Suppressor macrophage treated with lipopolysaccharide for 1 hour (primary cell): ENCODE data around the gene CELA2A.
A peak's percentile ranks its signal among the peaks of the same experiment; 100 is the strongest.
"Not testable (repeated sequence)": the region's sequence is repeated elsewhere in the genome, so short reads cannot be mapped to it uniquely, and the experiment has no call there.

Experiments used
- DNase-seq, 3 donors: peaks; one replicate each; pipeline ENCODE4 v3.0.0-alpha.2; 2020 to 2022

The CELA2A gene

DNA sequence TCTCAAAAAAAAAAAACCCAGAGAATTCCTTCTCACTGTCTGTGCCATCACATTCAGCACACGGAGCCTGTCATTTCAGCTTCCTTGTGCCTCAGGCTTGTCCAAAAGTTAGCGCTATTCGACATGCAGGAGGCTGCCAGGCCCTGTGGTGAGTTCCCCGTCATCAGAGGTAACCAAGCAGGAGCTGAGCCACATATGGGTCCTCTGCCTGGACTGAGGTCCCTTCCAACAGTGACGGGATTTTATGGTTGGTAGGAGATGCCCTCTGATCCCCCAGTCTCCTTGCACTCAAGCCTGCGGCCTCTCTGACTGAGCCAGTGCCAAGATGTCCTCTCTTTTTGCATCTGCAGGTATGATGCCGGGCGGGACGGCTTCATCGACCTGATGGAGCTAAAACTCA lies 31.0 kb upstream of the CELA2A start:
- no peak for DNase-seq

DNA sequence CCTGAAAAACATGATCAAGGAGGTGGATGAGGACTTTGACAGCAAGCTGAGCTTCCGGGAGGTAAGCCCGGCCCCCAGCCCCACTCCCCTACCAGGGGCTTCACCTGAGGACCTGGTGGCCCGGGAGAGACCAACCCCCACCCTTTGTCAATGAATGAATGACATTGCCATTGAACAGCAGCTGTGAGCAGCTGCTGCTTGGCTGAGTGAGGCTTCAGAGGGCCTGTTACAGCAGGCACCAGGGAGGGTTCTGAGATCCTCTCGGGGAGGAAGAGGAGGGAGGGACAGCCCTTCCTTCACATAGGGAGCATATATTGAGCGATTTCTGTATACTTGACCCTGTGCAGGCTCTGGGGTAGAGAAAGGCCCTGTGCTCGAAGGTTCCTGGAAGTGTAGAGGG lies 30.6 kb upstream of the CELA2A start:
- DNase-seq, result no peak

DNA sequence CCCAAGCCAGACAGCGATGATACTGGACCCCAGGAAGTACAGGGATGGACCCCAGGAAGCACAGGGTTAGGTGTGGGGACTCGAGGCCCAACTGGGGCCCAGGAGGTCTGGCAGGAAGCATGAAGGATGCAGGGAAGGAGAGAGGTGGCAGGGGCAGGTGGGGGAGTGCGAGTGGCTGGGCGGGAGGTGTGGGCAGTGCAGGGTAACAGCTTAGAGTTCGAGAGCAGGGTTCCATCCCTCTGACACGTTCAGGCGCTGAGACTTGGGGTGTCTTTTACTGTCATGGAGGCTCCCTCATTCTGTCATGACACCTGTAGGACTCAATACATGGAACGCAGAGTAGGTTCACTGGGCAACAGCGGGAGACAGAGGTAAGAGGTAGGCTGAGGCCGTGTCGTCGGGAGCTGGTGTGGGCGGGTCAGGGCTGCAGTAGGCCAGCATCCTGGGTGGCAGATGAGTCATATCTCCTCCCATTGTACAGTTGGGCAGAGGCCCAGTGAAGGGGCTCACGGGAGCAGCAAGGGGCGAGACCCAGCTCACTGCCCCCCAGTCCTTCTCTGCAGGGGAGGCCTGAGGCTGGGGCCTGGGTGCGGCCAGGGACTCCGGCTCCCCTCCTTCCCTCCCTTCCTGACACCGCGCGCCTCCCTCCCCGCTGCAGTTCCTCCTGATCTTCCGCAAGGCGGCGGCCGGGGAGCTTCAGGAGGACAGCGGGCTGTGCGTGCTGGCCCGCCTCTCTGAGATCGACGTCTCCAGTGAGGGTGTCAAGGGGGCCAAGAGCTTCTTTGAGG lies 29.8 kb upstream of the CELA2A start:
- peak; percentile 40 to 54 (median 46) for DNase-seq

DNA sequence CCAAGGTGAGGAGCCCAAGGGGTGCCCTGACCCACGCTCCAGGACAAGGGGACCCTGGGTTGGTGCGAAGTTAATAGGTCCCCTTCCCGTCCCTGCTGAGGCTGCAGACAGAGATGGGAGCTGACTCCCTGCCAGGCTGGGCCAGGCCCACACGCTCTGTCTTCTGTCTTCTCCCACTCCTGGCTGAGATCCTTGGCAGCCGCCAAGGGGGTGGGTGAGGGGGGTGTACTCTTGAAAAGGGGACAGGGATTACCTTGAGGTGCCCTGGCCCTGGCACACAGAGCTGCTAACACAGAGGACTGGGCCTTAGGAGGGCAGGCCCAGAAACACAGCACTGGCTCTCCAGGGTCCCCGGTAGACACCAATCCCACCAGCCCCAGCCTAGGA lies 29.3 kb upstream of the CELA2A start:
- DNase-seq, result no peak

DNA sequence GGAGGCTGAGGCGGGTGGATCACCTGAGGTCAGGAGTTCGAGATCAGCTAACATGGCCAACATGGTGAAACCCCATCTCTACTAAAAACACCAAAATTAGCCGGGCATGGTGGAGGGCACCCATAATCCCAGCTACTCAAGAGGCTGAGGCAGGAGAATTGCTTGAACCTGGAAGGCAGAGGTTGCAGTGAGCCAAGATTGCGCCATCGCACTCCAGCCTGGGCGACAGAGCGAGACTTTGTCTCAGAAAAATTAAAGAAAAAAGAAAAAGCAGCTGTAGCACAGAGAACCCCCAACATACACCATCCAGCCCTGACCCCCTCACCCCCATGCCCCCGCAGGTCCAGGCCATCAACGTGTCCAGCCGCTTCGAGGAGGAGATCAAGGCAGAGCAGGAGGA lies 28.3 kb upstream of the CELA2A start:
- not testable (repeated sequence) for DNase-seq

DNA sequence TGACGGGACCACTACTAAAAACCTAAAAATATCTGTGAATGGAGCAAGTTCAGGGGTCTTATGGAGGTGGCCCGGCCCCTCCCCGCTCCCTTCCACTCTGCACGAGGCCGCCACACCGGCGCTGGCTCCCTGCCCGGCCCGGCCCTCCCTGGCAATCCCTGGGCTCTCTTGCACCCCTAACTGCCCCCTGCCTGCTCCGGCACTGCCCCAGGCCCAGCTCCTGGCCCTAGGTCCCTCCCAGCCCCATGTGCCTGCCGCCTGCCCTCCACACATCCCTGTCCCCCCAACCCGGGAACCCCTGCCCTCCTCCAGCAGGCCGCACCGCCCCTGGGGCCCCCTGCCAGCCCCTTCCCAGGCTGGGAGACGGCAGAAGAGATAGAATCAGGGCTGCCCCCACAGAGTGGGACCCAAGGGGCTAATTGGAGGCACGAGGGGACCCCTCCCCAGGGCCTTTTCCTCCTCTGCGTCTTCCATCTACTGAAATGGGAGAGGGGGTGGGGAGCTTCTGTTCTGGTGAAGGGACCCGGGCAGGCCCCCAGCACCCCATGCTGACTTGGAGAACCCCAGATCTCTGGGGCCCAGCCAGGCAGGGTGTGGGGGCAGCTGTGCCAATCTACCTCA lies 27.6 kb upstream of the CELA2A start:
- DNase-seq, result no peak

DNA sequence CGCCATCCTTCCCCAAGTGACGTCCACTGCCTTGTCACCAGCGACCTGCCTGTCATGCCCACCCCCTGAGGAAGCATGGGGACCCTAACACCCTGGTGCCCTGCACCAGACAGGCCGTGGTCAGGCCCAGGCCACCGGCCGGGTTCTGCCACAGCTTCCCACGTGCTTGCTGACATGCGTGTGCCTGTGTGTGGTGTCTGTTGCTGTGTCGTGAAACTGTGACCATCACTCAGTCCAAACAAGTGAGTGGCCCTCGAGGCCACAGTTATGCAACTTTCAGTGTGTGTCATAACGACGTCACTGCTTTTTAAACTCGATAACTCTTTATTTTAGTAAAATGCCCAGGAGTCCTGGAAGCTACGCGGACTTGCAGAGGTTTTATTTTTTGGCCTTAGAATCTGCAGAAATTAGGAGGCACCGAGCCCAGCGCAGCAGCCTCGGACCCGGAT lies 26.8 kb upstream of the CELA2A start:
- peak; percentile 83 to 94 (median 92) for DNase-seq

DNA sequence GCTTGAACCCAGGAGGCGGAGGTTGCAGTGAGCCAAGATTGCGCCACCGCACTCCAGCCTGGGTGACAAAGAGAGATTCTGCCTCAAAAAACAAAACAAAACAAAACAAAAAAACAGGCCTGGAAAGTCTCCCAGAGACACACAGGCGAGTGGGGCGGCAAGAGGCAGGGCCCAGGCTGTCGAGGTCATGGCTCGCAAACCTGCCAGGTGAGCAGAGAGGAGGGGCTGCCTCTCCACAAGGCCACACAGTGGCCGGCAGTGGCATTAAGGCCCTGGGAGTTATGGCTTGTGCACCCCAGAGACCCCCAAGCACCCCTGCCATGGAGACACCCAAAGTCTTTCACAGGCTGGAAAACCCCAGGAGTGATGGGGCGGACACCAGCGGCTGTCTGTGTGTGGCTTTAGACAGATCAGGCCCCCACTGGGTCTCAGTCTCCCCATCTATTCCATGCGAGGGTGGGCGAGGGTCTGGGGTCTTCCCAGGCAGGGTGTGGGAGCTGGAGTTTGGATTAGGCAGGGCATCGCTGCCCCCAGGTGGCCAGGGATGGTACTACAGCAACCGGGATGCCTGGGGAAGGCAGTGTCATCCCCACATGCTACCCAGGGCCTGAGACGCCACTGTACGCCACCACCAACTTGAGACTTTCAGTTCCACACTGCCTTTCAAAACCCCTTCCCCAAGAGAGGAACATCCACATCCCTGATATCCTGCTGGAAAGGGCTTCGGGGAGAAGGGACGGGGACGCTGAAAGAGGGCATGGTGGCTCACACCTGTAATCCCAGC lies 25.6 kb upstream of the CELA2A start:
- DNase-seq, result peak; percentile 76 to 82 (median 79)

DNA sequence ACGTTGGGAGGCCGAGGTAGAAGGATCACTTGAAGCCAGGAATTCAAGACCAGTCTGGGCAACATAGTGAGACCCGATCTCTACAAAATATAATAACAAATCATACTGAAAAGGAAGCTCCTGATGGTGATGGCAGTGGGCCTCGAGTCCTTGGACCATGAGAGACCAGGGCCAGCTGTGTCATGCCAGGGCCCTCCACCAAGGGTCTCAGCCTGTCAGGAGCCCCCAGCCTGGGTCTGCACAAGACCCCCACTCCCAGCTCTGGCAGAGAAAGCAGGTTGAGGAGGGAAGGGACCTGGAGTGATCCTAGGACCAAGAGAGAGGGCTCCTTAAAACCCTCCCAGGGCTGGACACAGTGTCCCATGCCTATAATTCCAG lies 25.0 kb upstream of the CELA2A start:
- DNase-seq, result no peak

DNA sequence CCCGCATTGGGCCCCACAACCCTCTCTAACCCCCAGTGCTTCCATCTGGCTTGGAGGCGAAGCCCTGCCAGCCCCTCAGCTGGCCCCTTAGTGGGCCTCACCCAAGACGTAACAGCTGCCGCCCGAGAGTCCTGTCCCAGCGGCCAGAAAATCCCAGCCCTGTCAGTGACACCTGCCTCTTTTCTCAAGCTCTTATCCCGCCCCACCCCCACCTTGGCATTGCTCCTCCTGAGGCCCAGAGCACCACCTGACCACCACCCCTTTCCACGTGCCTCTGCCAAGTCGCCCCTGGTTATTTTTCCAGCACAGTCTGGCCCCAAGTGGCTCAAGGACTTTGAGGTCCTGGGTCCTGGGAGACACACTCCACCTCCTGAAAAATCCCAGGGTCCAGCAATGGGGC lies 24.2 kb upstream of the CELA2A start:
- DNase-seq, result no peak

DNA sequence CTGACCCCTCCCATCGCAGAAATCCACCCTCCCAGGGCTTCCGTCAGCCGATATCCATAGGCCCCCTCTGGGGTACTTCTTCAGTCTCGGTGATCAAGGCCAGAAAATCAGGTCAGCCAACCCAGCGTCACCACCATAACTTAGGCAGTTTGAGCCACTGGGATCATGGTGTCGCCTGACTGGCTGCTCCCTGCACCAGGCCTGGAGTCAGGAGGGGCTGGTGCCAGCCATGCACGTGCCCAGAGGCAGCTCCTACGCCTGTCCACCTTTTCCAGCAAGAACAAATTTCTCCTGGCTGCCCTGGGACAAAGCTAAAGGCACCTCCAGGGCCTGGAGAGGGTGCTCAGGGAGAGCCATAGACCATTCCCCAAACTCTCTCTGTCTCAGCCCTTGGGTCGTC lies 23.1 kb upstream of the CELA2A start:
- DNase-seq, result no peak

DNA sequence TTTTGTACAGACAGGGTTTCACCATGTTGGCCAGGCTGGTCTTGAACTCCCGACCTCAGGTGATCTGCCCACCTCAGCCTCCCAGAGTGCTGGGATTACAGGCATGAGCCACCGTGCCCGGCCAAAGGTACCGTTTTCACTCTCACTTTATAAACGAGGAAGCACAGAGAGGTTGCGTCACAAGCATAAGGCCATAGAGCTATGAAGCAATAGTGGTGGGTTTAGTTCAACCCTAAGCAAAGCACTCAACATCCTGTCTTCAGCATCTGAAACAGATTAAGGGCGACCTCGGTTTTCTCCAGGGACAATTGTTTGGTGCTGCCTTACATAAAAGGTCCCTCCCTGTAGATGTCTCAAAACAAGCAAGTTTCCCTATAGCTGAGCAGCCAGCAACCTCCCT lies 21.8 kb upstream of the CELA2A start:
- peak; percentile 75 to 86 (median 85) for DNase-seq

DNA sequence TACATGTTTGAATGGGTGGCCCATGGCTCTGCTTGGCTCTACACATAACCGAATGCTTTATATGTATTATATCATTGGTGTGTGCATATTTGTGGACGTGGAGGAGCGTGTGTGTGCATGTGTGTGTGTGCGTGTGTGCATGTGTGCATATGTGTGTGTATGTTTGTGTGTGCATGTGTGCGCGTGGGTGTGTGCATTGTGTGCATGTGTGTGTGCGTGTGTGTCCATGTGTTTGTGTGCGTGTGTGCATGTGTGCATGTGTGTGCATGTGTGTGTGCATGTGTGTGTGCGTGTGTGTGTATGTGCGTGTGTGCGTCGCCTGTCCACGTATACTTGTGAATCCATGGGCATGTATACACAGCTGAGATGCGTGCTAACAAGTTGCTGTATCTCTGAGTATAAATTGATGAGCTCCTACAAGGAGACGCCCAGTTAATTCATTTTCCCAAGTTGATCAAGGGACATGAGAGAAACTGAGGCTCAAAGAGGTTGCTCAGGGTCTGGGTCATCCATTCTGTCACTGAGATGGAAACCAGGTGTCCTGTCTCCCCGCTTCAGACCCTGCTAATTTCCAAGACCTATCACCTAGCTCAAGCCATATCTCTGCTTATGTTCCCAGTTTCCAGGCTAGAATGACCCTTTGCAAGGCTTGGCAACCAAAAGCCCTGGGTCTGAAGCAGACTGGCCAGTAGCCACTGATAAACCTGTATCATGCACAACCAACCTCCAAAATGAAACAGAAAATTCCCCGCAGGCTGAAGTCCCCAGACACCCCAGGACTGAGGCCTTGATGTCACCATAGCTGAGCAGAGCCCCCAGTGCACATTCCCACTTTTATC lies 21.1 kb upstream of the CELA2A start:
- no peak for DNase-seq

DNA sequence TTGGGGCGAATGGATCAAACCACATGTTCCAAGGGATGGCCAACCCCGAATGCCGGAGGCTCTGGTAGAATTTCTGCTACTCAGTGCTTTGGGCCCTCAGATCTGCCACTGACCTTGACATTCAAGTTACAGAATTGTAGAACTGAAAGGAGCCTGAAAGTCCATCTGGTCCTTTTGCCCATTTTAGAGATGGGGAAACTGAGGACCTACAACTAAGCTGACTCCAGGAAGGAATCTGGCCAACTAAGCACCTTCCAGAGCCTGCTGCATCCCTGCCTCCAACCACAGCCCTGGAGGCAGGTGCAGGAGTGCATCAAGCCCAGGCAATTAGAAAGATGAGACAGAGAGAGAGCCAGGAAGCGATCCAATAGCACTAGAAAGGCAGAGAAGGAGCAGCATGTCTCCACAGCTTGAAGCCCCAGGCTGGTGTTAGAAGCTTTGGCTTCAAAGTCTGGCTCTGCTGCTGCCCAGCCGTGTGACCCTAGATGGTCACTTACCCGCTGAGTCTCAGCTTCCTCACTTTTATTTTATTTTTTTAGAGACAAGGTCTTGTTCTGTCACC lies 19.6 kb upstream of the CELA2A start:
- DNase-seq, result no peak

DNA sequence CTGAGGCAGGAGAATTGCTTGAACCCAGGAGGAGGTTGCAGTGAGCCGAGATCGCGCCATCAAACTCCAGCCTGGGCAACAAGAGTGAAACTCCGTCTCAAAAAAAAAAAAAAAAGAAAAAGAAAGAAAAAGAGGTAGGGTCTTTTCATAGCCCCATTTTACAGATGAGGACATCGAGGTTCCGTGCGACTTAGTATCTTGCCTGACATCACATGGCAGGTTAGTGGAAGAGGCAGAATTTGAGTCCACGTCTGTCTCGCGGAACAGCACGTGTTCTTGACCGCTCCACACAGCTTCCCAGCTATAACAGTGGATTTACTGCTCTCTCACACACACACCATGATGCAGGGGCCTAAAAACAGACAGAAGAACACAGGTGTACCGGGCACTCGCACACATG lies 17.2 kb upstream of the CELA2A start:
- no peak for DNase-seq

DNA sequence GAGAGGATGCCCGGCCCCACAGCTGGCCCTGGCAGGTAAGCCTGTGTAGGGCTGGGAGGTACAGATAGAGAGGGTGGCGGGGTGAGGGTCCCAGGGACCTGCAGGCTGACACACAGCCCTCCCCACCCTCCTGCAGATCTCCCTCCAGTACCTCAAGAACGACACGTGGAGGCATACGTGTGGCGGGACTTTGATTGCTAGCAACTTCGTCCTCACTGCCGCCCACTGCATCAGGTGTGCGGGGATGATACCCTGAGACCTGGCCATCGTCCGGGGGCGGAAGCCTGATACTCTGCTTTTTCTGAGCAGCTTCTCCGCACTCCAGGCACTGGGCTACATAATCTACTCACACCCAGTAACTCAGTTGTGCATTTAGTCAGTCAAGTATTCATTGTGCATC lies 16.2 kb upstream of the CELA2A start:
- DNase-seq, result no peak

DNA sequence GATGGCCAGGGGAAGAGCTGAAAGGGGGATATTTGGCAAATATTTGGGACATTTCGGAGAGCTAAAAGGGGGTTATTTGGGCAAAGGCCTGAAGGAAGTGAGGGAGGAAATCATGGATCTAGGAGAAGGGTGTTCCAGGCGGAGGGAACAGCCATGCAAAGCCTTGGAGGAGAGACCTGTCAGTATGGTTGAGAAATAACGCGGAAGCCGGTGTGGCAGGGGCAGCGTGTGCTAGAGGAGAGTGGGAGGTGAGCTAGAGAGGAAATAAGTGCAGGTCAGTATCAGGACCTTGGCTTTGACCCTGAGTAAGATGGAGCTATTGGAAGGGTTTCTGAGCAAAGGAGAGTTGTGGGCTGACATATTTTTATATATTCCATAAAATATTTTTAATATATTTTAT lies 15.3 kb upstream of the CELA2A start:
- DNase-seq, result no peak

DNA sequence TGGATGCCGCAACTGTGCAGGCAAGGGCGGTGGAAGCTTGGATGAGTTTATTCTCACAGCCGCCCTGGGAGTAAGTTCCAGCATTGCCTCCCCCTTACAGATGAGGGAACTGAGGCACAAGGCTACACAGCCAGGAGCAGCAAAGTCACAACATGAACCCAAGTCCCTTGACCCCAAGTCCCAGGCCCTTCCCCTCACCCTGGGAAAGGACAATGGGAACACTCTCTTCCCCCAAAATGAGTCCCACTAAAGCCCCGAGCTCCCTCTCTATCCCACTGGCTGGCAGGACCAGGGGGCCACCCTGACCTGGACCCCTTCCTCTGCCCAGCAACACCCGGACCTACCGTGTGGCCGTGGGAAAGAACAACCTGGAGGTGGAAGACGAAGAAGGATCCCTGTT lies 14.4 kb upstream of the CELA2A start:
- no peak for DNase-seq

DNA sequence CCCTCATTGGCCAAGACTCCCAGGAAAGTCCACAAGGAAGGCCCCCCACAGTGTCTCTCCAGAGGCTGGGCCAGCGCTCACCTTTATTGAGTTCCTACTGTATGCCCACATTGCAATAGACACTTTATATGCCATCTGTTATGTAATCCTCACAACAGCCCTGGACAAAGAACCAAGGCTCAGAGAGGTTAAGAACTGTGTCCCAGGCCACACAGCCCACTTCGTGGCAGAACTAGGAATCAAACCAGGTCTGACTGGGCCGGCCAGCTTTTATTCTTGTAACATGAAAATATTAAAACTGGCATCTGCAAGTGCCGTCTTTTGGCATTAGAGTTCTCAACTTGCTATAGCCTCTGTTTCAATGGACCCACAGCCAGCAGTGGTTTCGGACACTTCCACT lies 13.8 kb upstream of the CELA2A start:
- DNase-seq, result no peak

DNA sequence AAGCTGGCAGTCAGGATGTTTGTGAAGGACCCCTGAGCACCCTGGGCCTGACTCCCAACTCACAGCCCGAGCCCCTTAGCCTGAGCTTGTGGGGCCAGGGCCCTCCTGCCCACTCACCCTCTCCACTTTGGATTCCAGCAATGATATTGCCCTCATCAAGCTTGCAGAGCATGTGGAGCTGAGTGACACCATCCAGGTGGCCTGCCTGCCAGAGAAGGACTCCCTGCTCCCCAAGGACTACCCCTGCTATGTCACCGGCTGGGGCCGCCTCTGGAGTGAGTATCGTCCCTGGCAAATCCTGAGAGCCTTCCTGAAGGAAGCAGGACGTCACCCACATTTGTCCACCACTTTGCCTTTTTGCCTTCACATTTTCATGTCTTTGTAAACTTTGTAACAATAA lies 13.3 kb upstream of the CELA2A start:
- no peak for DNase-seq

DNA sequence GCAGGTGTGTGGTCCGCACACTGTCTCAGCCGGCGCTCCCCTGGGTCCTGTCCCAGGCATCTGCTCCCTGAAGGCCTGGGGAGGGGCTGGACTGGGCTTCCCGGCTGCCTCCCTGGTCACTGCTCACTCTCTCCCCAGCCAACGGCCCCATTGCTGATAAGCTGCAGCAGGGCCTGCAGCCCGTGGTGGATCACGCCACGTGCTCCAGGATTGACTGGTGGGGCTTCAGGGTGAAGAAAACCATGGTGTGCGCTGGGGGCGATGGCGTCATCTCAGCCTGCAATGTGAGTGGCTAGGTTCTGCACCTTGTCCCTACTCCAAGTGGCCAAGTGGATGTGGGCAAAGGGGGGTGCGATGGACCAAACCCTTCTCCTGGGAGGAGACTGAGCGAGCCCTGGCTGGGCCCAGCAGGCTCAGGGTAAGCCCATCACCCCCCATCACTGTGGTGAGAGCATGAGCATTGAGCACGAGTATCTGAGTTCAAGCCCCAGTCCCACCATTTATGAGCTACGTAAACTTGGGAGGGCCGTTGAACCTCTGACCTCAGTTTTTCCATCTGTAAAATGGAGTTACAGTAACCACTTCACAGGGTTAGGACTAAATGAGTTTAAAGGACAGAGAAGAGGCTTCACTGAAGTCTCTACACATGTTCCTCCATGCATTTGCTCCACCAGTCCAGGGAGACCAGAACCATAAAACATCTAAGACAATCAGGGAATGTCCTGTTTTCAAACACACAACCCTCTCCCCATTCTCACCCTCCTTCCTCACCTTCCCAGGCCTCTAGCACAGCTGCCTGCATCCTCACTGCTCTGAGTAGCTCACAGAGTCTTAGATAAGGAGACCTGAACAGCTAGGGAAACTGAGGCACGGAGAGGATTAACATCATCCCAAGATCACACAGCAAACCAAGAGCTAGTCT lies 11.8 kb upstream of the CELA2A start:
- no peak for DNase-seq
